ENCODE results near the gene PSAP.

PSAP gene

GRCh38 chr10:71790749-71791440, 60.2 kb downstream of the PSAP start:
- peaks cover 12% of the 10 kb centered on the region for H3K4me1 ChIP-seq
- no peaks in the 10 kb centered on the region for H3K27me3 ChIP-seq
- no peaks in the 10 kb centered on the region for H4K20me1 ChIP-seq
- no peak overlapping the region for H3K27ac ChIP-seq
- H3K36me3 ChIP-seq: no peaks in the 10 kb centered on the region
- no peak for TF ChIP-seq Cebpa-rat (IDR thresholded peaks at IDR 0.05)
- no peaks in the 10 kb centered on the region for H3K9me3 ChIP-seq
- H3K4me3 ChIP-seq: no peak overlapping the region
- peak overlapping the region; percentile 60 for H3K4me2 ChIP-seq
- no peak overlapping the region for H3K9ac ChIP-seq

GRCh38 chr10:71789871-71790270, 61.2 kb downstream of the PSAP start:
- H3K4me3 ChIP-seq: no peak overlapping the region
- no peak overlapping the region for H3K27ac ChIP-seq
- no peaks in the 10 kb centered on the region for H3K9me3 ChIP-seq
- no peaks in the 10 kb centered on the region for H3K36me3 ChIP-seq
- peaks cover 12% of the 10 kb centered on the region for H3K4me1 ChIP-seq
- no peak overlapping the region for H3K9ac ChIP-seq
- no peak overlapping the region for H3K4me2 ChIP-seq
- no peak for TF ChIP-seq Cebpa-rat (IDR thresholded peaks at IDR 0.05)
- no peaks in the 10 kb centered on the region for H4K20me1 ChIP-seq
- H3K27me3 ChIP-seq: no peaks in the 10 kb centered on the region

GRCh38 chr10:71788954-71789353, 62.1 kb downstream of the PSAP start:
- H3K27me3 ChIP-seq: no peaks in the 10 kb centered on the region
- no peak for TF ChIP-seq Cebpa-rat (IDR thresholded peaks at IDR 0.05)
- peaks cover 17% of the 10 kb centered on the region for H3K4me1 ChIP-seq
- no peak overlapping the region for H3K4me2 ChIP-seq
- H3K4me3 ChIP-seq: no peak overlapping the region
- no peaks in the 10 kb centered on the region for H3K9me3 ChIP-seq
- H4K20me1 ChIP-seq: no peaks in the 10 kb centered on the region
- H3K9ac ChIP-seq: no peak overlapping the region
- H3K36me3 ChIP-seq: no peaks in the 10 kb centered on the region
- H3K27ac ChIP-seq: no peak overlapping the region

GRCh38 chr10:71784679-71785272, 66.3 kb downstream of the PSAP start:
- no peak overlapping the region for H3K4me2 ChIP-seq
- H3K9ac ChIP-seq: no peak overlapping the region
- H3K36me3 ChIP-seq: no peaks in the 10 kb centered on the region
- H3K27me3 ChIP-seq: no peaks in the 10 kb centered on the region
- no peaks in the 10 kb centered on the region for H4K20me1 ChIP-seq
- TF ChIP-seq Cebpa-rat (IDR thresholded peaks at IDR 0.05): no peak
- no peaks in the 10 kb centered on the region for H3K9me3 ChIP-seq
- H3K27ac ChIP-seq: no peak overlapping the region
- H3K4me3 ChIP-seq: no peak overlapping the region
- peaks cover 23% of the 10 kb centered on the region for H3K4me1 ChIP-seq

- TF ChIP-seq Cebpa-rat (IDR thresholded peaks at IDR 0.05): no peak
- no peaks in the 10 kb centered on the region for H3K9me3 ChIP-seq
- H4K20me1 ChIP-seq: no peaks in the 10 kb centered on the region
- H3K36me3 ChIP-seq: no peaks in the 10 kb centered on the region
- no peak overlapping the region for H3K27ac ChIP-seq
- H3K4me2 ChIP-seq: peak overlapping the region; percentile 28
- H3K4me3 ChIP-seq: no peak overlapping the region
- peaks cover 23% of the 10 kb centered on the region for H3K4me1 ChIP-seq
- H3K9ac ChIP-seq: no peak overlapping the region
- H3K27me3 ChIP-seq: no peaks in the 10 kb centered on the region
Observed at GRCh38 chr10:71783917-71784678, 67.0 kb downstream of the PSAP start.

- Histone ChIP-seq H3K4me1 (peaks cover 23% of the 10 kb centered on the region), H3K4me3 (no peak overlapping the region), H3K27ac (no peak overlapping the region), H3K27me3 (no peaks in the 10 kb centered on the region), H3K9me3 (no peaks in the 10 kb centered on the region), H3K9ac (no peak overlapping the region), H3K4me2 (peak overlapping the region; percentile 53), H3K36me3 (no peaks in the 10 kb centered on the region), H4K20me1 (no peaks in the 10 kb centered on the region)
- no peak for TF ChIP-seq Cebpa-rat (IDR thresholded peaks at IDR 0.05)
Observed at GRCh38 chr10:71782917-71783490, 68.0 kb downstream of the PSAP start.

- Histone ChIP-seq H3K4me3 (no peak overlapping the region), H3K4me2 (peak overlapping the region; percentile 53), H3K27me3 (no peaks in the 10 kb centered on the region), H4K20me1 (no peaks in the 10 kb centered on the region), H3K4me1 (peaks cover 24% of the 10 kb centered on the region), H3K9me3 (peaks cover 4% of the 10 kb centered on the region; the same call in 1 of the 2 replicates), H3K9ac (no peak overlapping the region), H3K36me3 (no peaks in the 10 kb centered on the region), H3K27ac (no peak overlapping the region)
- no peak for TF ChIP-seq Cebpa-rat (IDR thresholded peaks at IDR 0.05)
Observed at GRCh38 chr10:71782221-71782916, 68.7 kb downstream of the PSAP start.

- Histone ChIP-seq H3K9me3 (peaks cover 8% of the 10 kb centered on the region; the same call in 1 of the 2 replicates), H3K4me1 (peaks cover 40% of the 10 kb centered on the region), H3K9ac (no peak overlapping the region), H3K27me3 (no peaks in the 10 kb centered on the region), H4K20me1 (no peaks in the 10 kb centered on the region), H3K4me3 (no peak overlapping the region), H3K27ac (no peak overlapping the region), H3K36me3 (no peaks in the 10 kb centered on the region), H3K4me2 (no peak overlapping the region)
- no peak for TF ChIP-seq Cebpa-rat (IDR thresholded peaks at IDR 0.05)
Observed at GRCh38 chr10:71780719-71781118, 70.3 kb downstream of the PSAP start.

GRCh38 chr10:71780156-71780555, 70.9 kb downstream of the PSAP start:
- Histone ChIP-seq H3K9ac (no peak overlapping the region), H3K9me3 (peaks cover 8% of the 10 kb centered on the region; the same call in 1 of the 2 replicates), H3K4me2 (no peak overlapping the region), H3K4me3 (no peak overlapping the region), H3K36me3 (no peaks in the 10 kb centered on the region), H3K27me3 (no peaks in the 10 kb centered on the region), H3K27ac (no peak overlapping the region), H3K4me1 (peaks cover 46% of the 10 kb centered on the region), H4K20me1 (0 out of 2 replicates have a peak, but pooled peaks cover 1% of the 10 kb centered on the region)
- no peak for TF ChIP-seq Cebpa-rat (IDR thresholded peaks at IDR 0.05)

All from BLaER1 (cell line).